Measurements from ENCODE around the gene OR6M1. TPM values are rescaled to one million over a fixed set of nuclear protein-coding genes. Genes with fewer than 3 reads are reported as not detected.

Gene OR6M1, protein sequence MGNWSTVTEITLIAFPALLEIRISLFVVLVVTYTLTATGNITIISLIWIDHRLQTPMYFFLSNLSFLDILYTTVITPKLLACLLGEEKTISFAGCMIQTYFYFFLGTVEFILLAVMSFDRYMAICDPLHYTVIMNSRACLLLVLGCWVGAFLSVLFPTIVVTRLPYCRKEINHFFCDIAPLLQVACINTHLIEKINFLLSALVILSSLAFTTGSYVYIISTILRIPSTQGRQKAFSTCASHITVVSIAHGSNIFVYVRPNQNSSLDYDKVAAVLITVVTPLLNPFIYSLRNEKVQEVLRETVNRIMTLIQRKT
- total RNA-seq, result not detected
- long read RNA-seq, result 0 reads

- DNase-seq (ENCODE audit: low spot score), result no peak
These were observed at the start of gene OR6M1 for GRCh38 chr11:123806249-123806648. Gene OR6M1 (minus strand): TSS chr11:123806349. CDS start chr11:123806349, 0 bp downstream.

DNA sequence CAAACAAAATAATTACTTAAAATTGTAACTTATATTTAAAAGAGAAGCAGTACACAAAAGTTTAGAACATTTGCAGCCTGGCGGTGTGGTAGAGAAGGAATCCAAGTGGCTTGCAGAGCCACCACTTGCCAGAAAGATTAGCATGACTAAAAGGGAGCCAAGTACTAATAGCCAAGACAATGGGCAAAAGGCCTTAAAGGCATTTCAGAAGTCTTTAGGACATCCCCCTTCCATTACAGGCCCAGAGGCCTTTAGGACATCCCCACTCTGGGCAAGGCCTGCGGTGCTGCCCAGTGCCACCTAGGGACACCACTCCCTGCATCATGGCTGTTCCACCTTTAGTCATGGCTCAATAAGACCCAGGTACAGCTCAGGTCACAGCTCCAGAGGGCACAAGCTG lies 46.9 kb upstream of the OR6M1 start:
- DNase-seq (ENCODE audit: low spot score), result no peak

GRCh38 chr11:123852321-123852720 lies 46.2 kb upstream of the OR6M1 start:
- no peak for DNase-seq (ENCODE audit: low spot score)

- DNase-seq (ENCODE audit: low spot score), result no peak
These were observed 45.0 kb upstream of the OR6M1 start for GRCh38 chr11:123851110-123851509.

DNA sequence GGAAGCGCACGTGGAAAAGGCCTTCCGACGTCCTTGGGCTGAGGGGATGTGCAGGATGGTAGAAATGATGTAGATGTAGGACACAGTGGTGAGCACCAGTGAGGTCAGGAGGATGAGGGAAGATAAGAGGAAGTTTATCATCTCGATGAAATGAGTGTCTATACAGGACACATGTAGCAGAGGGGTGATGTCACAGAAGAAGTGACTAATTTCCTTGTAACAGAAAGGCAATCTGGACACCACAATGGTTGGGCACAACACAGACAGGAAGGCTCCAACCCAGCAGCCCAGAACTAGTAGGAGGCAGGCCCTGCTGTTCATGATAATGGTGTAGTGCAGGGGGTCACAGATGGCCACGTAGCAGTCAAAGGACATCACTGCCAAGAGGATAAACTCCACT lies 35.0 kb upstream of the OR6M1 start:
- no peak for DNase-seq (ENCODE audit: low spot score)

DNA sequence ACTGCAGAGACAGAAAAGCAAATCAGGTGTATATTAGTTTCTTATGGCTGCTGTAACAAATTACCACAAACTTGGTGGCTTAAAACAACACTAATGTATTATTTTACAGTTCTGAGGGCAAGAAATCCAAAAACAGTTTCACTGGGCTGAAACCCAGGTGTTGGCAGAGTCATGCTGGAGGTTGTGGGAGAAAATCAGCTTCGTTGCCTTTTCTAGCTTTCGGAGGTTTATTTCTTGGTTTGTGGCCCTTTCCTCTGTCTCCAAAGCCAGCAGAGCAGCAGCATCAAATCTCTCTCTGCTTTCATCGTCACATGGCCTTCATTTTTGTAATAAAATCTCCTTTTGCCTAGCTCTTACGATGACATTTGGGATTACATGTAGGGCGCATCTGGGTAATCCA lies 33.0 kb upstream of the OR6M1 start:
- no peak for DNase-seq (ENCODE audit: low spot score)

- DNase-seq (ENCODE audit: low spot score), result no peak
These were observed 32.5 kb upstream of the OR6M1 start for GRCh38 chr11:123838659-123839058.

DNA sequence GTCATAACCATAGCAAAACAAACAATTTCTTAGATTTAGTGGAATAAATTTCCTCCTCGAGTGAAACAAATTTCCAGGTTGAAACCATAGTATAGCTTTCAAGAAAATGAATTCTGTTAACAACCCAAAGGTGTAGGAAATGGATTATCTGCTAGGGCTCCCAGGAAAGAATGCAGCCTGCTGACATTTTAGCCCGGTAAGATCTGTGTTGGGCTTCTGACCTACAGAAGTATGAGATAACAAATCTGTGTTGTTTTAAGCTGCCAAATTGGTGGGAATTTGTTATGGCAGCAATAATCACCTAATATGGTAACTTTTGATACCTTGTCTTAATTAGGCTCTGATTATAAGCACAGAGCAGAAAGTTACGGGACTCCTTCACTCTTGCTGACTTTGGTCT lies 32.0 kb upstream of the OR6M1 start:
- no peak for DNase-seq (ENCODE audit: low spot score)

GRCh38 chr11:123833095-123833494 lies 26.9 kb upstream of the OR6M1 start:
- DNase-seq (ENCODE audit: low spot score), result no peak

DNA sequence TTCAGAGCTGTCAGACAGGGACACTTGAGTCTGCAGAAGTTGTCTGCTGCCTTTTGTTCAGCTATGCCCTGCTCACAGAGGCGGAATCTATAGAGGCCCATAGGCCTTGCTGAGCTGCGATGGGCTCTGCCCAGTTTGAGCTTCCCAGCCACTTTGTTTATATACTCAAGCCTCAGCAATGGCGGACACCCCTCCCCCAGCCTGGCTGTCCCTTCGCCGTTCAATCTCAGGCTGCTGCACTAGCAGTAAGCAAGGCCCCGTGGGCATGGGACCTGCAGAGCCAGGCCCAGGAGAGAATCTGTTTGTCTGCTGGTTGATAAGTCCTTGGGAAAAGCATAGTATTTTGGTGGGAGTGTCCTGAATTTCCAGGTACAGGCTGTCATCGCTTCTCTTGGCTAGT lies 23.6 kb upstream of the OR6M1 start:
- peak; percentile 83 for DNase-seq (ENCODE audit: low spot score)

DNA sequence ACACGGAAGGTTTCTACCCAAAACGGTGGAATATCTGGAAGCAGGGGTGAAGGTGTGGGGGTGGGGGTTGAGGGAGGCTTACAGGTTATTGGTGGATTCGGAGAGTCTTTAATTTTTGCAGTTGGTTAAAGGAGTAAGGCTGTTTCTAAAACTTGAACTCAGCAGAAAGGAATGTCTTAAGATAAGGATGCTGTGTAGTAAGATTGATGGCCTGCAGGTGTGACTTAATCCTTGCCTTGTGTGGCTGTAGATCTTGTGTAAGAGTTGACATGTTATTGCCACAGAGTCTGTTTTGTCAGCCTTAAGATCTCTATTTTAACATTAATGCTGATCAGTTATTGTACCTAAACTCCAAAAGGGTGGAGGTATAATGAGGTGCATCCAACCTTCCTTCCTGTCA lies 16.4 kb upstream of the OR6M1 start:
- no peak for DNase-seq (ENCODE audit: low spot score)

DNA sequence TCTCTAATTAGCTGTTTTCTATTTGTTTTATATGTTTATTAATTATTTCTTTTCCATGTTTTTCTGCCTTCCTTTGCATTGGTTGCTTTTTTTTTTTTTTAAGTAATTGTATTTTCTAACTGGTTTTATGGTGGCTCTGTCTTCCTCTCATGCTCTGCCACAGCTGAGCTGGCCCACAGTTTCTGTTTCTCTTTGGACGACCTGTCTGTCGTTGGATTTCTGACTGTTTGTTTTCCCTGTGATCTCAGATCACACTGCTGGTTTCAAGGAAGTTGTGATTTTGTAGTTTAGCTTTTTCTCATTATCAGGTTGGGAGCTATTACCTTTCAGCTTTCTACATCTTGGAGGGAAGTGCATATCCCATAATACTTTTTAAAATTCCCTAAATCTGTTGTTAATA lies 15.9 kb upstream of the OR6M1 start:
- no peak for DNase-seq (ENCODE audit: low spot score)

DNA sequence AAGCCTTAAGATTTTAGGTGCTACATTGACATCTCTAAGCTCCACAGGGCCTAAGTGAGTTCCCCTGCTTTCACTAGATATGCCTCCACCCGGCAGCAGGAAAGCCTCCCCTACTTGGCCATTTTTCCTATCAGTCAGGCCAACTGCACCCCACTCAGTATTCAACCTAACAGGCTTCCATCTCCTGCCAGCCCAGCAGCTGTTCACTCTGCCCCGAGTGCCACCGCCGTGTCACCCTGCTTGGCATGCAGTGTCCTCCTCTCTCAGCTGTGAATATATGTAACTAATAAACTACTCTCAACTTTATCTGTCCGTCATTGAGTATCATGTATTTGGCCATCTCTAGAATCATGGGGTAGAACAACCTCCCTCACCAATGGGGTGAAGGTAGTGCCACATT lies 9.0 kb upstream of the OR6M1 start:
- no peak for DNase-seq (ENCODE audit: low spot score)

GRCh38 chr11:123801765-123802164 lies 4.4 kb downstream of the OR6M1 start:
- DNase-seq (ENCODE audit: low spot score), result no peak

DNA sequence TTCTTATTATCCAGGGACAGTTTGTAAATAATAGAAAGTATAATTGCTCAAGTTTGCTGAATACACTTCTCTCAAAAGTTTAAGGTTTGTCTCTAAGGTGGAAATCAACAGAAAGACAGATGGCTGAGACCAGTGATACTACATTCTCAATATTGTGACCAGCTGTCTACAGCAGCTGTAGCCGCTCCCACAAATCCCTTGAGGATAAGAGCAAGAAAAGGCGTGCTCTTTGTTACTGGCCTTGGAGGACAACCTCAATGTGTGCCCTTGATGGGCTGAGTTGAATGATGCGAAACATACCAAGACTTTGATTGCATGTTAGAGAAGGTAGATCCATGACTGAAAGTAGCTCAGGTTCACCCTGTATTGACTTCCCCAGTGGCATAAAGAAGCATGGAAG lies 6.1 kb downstream of the OR6M1 start:
- no peak for DNase-seq (ENCODE audit: low spot score)

DNA sequence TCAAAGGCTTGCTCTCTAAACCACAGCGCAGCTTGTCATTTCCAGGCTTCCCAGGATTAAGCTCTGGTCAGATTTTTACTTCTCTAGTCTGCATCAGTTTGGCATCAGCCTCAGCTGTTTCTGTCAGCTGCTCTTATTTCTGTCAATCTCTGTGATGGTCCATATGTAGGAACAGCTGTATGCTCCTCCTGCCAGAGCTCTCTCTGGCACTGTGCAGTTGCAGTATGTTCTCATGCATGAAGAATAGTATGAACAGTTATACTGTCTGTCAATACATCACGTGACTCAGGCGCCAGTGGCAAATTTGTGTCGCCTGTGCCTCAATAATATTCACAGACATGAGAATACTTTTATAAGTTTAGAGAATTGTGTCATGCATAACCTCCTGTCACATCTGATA lies 6.7 kb downstream of the OR6M1 start:
- no peak for DNase-seq (ENCODE audit: low spot score)

DNA sequence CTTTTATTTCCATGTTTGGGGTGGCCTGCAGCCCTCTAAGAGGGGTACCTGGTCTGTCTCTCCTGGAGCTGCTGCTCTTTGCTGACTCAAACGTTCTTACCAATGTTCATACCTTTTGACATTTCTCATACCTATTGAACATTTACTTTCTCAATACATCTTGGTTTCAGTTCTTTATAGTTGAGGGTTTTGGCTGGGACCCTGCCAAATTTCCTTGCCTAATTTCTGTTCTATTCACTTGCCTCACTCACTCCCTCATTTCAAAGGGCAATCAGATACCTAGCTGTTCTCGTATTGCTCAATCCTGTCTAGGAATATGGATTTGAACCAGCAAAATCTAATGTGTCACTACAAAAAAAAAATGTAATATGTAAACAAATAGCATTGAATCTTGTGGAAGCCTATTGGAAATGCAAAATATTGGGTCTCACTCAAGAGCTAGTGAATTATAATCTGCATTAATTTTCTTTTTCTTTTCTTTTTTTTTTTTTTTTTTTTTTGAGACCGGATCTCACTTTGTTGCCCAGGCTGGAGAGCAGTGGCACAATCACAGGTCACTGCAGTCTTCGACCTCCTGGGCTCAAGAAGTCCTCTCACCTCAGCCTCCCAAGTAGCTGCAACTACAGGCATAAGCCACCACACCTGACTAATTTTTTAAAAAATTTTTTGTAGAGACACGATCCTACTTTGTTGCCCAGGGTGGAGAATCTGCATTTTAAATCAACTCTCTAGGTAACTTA lies 7.5 kb downstream of the OR6M1 start:
- DNase-seq (ENCODE audit: low spot score), result no peak

- no peak for DNase-seq (ENCODE audit: low spot score)
These were observed 8.1 kb downstream of the OR6M1 start for GRCh38 chr11:123798079-123798478.

- no peak for DNase-seq (ENCODE audit: low spot score)
These were observed 8.6 kb downstream of the OR6M1 start for GRCh38 chr11:123797541-123797940.

- DNase-seq (ENCODE audit: low spot score), result no peak
These were observed 9.0 kb downstream of the OR6M1 start for GRCh38 chr11:123797114-123797513.

GRCh38 chr11:123796226-123796625 lies 9.9 kb downstream of the OR6M1 start:
- no peak for DNase-seq (ENCODE audit: low spot score)

DNA sequence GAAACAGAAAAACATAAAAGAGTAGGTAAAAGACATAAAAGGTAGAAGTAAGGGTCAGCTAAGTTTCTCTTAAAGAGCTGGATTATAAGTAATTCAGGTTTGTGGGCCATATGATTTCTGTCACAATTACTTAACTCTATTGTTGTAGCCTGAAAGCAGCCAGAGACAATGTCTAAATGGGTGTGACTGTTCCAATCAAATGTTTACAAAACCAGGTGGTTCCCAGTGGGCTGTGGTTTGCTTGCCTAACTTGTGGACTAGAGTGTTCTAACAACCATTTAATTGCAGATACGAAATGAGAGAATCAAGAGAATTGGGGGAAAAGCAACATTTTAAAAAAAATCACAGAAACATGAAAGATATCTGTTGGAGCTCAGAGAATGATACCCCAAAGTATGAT lies 22.6 kb downstream of the OR6M1 start:
- no peak for DNase-seq (ENCODE audit: low spot score)

DNA sequence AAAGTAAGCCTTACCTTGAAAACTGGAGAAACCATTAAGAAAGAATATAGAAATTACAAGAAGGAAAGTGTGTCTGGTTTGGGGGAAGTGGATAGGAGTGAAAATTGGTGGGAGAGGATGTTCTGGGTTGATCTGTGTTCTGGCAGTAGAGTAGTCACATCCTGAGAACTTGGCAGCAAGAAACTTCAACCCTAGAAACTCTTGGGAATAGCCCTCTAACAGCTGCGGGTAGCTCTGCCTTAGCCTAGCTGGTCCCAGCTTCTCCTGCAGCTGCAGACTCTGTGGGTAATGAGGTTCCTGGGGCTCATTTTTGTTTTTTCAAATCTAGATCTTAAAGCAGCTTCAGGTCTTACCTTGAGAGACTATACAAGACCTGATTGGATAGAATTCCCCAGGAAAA lies 27.6 kb downstream of the OR6M1 start:
- no peak for DNase-seq (ENCODE audit: low spot score)
